Measurements from ENCODE around the gene C14orf119.

The C14orf119 gene

GRCh38 chr14:23060536-23061260 lies 34.6 kb upstream of the C14orf119 start:
- DNase-seq (ENCODE audit: low read depth in 2 of 2) = no peak

- no peak for DNase-seq (ENCODE audit: low read depth in 2 of 2)
Observed at GRCh38 chr14:23062002-23062401, 33.3 kb upstream of the C14orf119 start.

GRCh38 chr14:23063601-23064000 lies 31.7 kb upstream of the C14orf119 start:
- no peak for DNase-seq (ENCODE audit: low read depth in 2 of 2)

GRCh38 chr14:23066368-23066767 lies 28.9 kb upstream of the C14orf119 start:
- DNase-seq (ENCODE audit: low read depth in 2 of 2) = no peak

GRCh38 chr14:23066855-23067744 lies 28.2 kb upstream of the C14orf119 start:
- no peak for DNase-seq (ENCODE audit: low read depth in 2 of 2)

GRCh38 chr14:23067847-23068788 lies 27.2 kb upstream of the C14orf119 start:
- DNase-seq (ENCODE audit: low read depth in 2 of 2) = no peak

GRCh38 chr14:23068789-23069412 lies 26.4 kb upstream of the C14orf119 start:
- DNase-seq (ENCODE audit: low read depth in 2 of 2) = peak; percentile 48 to 60

GRCh38 chr14:23069413-23069806 lies 25.9 kb upstream of the C14orf119 start:
- DNase-seq (ENCODE audit: low read depth in 2 of 2) = no peak

- DNase-seq (ENCODE audit: low read depth in 2 of 2) = no peak
Observed at GRCh38 chr14:23070262-23071129, 24.8 kb upstream of the C14orf119 start.

- DNase-seq (ENCODE audit: low read depth in 2 of 2) = peak; percentile 62 to 72
Observed at GRCh38 chr14:23071244-23071920, 23.9 kb upstream of the C14orf119 start.

GRCh38 chr14:23071921-23072539 lies 23.3 kb upstream of the C14orf119 start:
- no peak for DNase-seq (ENCODE audit: low read depth in 2 of 2)

GRCh38 chr14:23074906-23075305 lies 20.4 kb upstream of the C14orf119 start:
- no peak for DNase-seq (ENCODE audit: low read depth in 2 of 2)

GRCh38 chr14:23076785-23077408 lies 18.4 kb upstream of the C14orf119 start:
- DNase-seq (ENCODE audit: low read depth in 2 of 2) = peak in 1 of 2 donors; percentile 43

GRCh38 chr14:23077962-23078361 lies 17.3 kb upstream of the C14orf119 start:
- DNase-seq (ENCODE audit: low read depth in 2 of 2) = no peak

GRCh38 chr14:23078692-23079116 lies 16.6 kb upstream of the C14orf119 start:
- DNase-seq (ENCODE audit: low read depth in 2 of 2) = no peak

GRCh38 chr14:23079716-23080115 lies 15.6 kb upstream of the C14orf119 start:
- no peak for DNase-seq (ENCODE audit: low read depth in 2 of 2)

- no peak for DNase-seq (ENCODE audit: low read depth in 2 of 2)
Observed at GRCh38 chr14:23080474-23080873, 14.8 kb upstream of the C14orf119 start.

- DNase-seq (ENCODE audit: low read depth in 2 of 2) = no peak
Observed at GRCh38 chr14:23085458-23085857, 9.8 kb upstream of the C14orf119 start.

- DNase-seq (ENCODE audit: low read depth in 2 of 2) = no peak
Observed at GRCh38 chr14:23086565-23086964, 8.7 kb upstream of the C14orf119 start.

All from activated CD4-positive, alpha-beta T cell treated with anti-CD3 and anti-CD28 coated beads for 24 hours (primary cell).